ENCODE measurements around the gene PIGK.
"Not testable (repeated sequence)": the region's sequence is repeated elsewhere in the genome, so short reads cannot be mapped to it uniquely, and the experiment has no call there.

The PIGK gene

GRCh38 chr1:77219166-77219887 lies at the start of gene PIGK:
TSS of gene PIGK (minus strand) at chr1:77219430. CDS start at chr1:77219402, 28 bp downstream.
- peak; percentile 77 to 87 for DNase-seq (ENCODE audit: low read depth in 2 of 2)

GRCh38 chr1:77267035-77267434 lies 47.8 kb upstream of the PIGK start:
- no peak for DNase-seq (ENCODE audit: low read depth in 2 of 2)

GRCh38 chr1:77265180-77265579 lies 46.0 kb upstream of the PIGK start:
- DNase-seq (ENCODE audit: low read depth in 2 of 2) = no peak

DNA sequence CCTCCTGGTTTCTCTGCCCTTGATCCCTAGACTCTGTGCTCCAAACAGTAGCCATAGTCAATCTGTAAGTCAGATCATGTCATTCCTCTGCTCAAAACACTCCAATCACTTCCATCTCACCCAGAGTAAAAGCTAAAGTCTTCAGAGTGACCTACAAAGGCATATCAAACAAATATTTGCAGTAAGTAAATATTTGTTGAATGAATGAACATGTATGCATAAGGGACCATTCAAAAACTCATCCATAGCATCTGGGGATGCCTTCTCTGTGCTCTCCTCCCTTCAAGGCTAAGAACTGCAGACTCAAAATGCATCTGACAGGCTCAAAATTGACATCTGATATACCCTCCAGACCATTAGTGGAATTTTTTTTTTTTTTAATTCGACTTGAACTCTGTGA lies 44.5 kb upstream of the PIGK start:
- no peak for DNase-seq (ENCODE audit: low read depth in 2 of 2)

DNA sequence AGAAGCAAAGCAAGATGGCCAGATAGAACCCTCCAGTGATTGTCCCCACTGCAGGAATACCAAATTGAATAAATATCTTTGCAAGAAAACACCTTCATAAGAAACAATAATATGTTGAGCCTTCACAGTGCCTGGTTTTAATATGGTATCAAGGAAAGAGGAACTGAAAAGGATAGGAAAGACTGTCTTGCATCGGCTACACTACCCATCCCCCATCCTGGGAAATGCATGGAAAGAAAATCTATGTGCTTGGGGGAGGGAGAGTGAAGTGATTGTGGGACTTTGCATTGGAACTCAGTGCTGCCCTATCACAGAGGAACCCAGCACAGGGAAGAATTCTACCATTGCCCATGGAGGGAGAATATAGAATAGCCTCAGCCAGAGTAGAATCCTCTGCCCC lies 34.0 kb upstream of the PIGK start:
- no peak for DNase-seq (ENCODE audit: low read depth in 2 of 2)

DNA sequence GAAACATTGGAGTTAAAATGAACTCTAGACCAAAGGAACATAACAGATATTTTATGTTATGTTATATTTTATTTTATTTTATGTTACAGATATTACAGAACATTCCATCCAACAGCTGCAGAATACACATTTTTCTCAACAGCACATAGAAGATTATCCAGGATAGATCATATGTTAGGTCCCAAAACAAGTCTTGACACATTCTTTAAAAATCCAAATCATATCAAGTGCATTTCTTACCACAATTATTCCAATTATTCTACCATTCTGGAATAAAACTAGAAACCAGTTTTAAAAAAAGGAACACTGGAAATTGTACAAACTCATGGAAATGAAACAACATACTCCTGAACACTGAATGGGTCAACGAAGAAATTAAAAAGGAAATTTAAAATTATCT lies 30.9 kb upstream of the PIGK start:
- DNase-seq (ENCODE audit: low read depth in 2 of 2) = no peak

GRCh38 chr1:77245830-77246229 lies 26.6 kb upstream of the PIGK start:
- no peak for DNase-seq (ENCODE audit: low read depth in 2 of 2)

GRCh38 chr1:77239311-77239710 lies 20.1 kb upstream of the PIGK start:
- DNase-seq (ENCODE audit: low read depth in 2 of 2) = no peak

GRCh38 chr1:77238462-77238861 lies 19.2 kb upstream of the PIGK start:
- no peak for DNase-seq (ENCODE audit: low read depth in 2 of 2)

DNA sequence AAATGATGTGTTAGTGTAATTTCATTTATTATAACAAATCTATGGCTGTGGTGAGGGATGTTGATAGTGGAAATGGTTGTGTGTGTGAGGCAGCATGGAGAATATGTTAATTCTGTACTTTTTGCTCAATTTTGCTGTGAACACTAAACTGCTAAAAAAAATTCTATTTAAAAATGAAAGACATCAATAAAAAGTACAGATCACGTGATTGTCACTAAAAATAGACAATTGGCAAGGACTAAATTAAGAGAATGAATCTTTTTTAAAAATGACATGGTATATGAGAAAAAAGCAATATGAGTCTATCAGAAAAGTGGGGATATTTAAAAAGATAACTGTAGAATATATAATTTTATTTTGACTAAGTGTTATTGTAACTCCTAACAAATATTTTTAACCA lies 15.7 kb upstream of the PIGK start:
- no peak for DNase-seq (ENCODE audit: low read depth in 2 of 2)

GRCh38 chr1:77234096-77234495 lies 14.9 kb upstream of the PIGK start:
- DNase-seq (ENCODE audit: low read depth in 2 of 2) = no peak

DNA sequence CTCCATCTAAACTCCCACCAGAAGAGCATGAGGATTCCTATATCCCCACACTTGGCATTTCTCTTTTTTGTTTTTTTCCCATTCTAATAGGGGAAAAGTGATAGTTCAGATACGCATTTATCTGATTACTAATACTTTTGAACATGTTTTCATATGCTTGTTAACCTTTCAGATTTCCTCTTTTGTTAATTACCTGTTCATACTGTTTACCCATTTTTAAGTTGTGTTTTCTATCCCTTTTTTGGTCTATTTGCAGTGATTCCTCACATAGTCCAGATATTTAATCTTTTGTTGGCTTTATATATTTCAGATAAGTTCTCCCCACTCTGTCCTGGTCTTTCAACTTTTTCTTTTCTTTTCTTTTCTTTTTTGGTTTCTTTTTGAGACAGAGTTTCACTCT lies 13.6 kb upstream of the PIGK start:
- no peak for DNase-seq (ENCODE audit: low read depth in 2 of 2)

DNA sequence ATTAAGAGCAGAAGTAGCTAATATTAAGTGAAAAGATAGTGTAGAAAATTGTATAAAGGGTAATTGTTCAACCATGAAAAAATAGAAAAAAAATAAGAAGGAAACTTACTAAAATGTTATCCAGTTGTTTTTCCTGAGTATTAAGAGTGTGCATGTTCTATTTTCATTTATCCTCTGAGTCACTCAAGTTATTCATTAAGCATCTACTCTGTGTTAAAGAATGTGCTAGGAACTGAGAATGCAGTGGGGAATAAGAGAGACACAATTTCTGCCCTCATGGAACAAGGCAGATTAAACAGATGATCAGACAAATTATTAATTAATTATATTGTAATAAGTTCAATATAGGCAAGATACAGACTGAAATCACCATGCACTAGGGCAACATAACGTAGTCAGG lies 10.8 kb upstream of the PIGK start:
- DNase-seq (ENCODE audit: low read depth in 2 of 2) = no peak

GRCh38 chr1:77228836-77229235 lies 9.6 kb upstream of the PIGK start:
- no peak for DNase-seq (ENCODE audit: low read depth in 2 of 2)

DNA sequence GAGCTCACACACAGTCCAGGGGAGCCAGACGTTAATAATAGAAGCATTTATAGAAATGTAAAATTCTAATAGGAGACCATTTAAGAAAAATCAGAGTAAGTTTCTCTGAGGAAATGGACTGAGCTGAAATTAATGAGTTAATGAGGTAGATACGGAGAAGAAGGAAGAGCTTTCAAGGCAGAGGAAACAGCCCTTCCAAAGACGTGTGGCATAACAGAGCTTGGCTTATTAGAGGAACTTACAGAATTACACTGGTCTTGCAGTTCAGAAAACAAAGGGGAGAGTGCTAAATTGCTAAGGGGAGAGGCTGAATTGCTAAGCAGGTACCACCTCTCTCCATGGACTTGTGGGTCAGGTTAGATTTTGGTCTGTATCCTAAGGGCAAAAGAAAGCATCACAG lies 8.2 kb upstream of the PIGK start:
- DNase-seq (ENCODE audit: low read depth in 2 of 2) = no peak

- no peak for DNase-seq (ENCODE audit: low read depth in 2 of 2)
Observed at GRCh38 chr1:77222496-77222895, 3.3 kb upstream of the PIGK start.

DNA sequence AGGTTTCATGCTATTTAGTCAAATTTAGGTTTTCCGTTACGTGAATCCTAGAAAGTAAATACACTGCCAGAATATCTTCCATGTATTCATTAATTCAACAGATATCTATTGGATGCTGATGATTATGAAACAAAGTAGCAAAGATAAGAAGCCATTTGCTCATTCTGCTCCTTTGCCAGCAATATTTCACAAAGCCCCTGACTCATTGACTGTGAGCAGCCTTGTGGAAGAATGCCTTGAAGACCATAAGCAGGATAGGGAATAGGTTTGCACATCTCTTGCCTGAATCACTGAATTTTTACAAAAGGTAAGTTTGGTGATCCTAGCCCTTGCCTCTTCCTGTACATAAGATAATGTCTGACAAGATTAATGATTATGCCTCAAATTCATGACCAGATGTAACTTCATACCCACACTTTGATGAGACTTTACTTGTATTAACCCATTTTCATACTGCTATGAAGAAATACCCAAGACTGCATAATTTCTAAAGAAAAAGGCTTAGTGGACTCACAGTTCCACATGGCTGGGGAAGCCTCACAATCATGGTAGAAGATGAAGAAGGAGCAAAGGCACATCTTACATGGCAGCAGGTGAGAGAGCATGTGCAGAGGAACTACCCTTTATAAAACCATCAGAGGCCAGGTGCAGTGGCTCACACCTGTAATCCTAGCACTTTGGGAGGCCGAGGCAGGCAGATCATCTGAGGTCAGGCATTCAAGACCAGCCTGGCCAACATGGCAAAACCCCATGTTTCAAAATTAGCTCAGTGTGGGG lies 1.6 kb upstream of the PIGK start:
- no peak for DNase-seq (ENCODE audit: low read depth in 2 of 2)

DNA sequence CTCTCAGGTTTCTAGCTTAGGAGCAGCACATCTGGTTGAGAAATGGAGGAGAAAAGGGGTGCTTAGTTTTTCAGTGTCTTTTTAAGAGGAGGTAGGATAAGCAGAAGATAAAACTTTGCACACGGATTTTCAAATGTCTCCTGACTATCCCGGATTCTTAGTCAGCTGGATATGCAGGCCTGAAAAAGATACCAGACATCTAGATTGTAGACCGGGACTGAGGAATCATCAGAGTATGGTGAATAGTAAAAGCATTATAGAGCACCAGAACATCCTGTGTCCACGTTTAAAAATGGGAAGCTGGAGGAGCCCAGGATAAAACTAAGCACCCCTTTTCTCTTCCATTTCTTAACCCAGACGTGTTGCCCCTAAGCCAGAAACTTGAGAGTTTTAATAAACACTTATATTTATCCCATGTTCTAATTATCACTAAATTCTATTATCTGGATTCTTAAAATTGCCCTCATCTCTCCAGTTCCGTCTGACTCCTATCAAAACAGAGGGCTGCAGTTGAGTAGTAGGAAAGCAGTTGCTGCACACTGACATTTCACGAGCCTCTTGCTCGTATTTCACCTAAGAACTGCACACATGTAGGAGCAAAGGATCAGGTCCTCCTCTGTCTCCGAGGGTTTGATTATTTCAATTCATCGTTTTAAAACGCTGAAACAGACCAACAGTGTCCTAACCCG lies 609 bp downstream of the PIGK start:
- no peak for DNase-seq (ENCODE audit: low read depth in 2 of 2)

GRCh38 chr1:77204043-77204442 lies 15.2 kb downstream of the PIGK start:
- DNase-seq (ENCODE audit: low read depth in 2 of 2) = not testable (repeated sequence)

DNA sequence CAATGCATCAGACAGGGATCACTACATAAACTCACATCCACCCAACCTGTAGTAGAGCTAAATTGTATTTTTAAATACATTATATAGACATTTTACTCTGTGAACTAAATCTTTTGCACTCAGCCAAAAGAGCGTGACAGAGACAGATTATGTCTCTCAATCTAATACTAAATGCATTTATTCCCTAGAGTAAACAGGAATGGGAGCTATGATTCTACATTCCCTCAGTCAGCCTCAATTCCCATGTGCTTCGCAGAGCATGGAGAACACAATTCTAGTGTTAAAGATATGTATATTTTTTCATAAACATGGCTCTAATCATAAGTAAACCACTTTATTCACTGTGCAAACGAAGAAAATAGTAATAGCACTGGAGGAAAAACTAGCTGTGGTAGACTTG lies 16.5 kb downstream of the PIGK start:
- no peak for DNase-seq (ENCODE audit: low read depth in 2 of 2)

GRCh38 chr1:77200806-77201205 lies 18.4 kb downstream of the PIGK start:
- DNase-seq (ENCODE audit: low read depth in 2 of 2) = no peak

DNA sequence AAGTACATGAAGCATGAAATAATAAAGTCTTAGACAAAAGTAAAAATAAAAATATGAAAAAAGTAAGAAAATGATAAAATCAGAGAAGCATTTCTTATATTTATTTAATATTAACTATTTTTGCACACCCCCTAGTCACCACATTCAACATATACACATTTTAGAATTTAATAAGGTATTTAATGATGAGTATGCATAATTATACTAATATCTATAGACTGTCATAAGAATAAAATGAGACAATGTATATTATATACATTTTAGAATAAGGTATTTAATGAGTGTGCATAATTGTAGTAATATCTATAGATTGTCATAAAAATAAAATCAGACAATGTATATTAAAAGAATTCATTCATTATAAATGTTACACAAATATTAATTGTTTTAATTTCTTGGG lies 18.9 kb downstream of the PIGK start:
- no peak for DNase-seq (ENCODE audit: low read depth in 2 of 2)

DNA sequence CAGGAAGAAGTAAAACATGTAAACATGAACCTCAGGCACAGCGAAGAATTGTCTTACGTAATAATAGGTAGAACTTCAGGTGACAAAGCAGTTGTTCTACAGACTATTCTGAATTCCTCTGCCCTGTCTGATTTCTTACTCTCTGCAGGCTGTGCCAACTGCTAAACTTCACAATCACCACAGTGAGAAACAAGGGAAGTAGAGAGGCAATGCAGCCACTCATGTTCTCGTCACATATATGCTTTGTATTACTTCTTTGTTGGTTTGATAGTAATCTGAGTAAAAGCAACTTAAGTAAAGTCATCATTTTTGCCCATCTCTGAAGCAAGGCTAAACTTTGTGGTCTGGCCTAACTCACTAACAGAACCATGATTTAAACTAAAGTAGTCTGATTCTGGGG lies 21.9 kb downstream of the PIGK start:
- DNase-seq (ENCODE audit: low read depth in 2 of 2) = no peak
